Right atrium auricular region (tissue), 2 donors: ENCODE measurements around the gene UBN2. TPM values are rescaled to one million over a fixed set of nuclear protein-coding genes. Genes with fewer than 3 reads are reported as not detected.

Source experiments
- DNase-seq: peaks from one replicate; pipeline ENCODE4 v3.0.0-alpha.2; 2019; ENCODE audit warnings: low spot score
- H3K27ac ChIP-seq, 2 donors: fragments of 200-600 bp; sonication (generic); 1 replicate in 1 of 2; 2 replicates in 1 of 2; pipeline ENCODE4 v1.5.1; 2016 to 2019
- H3K27me3 ChIP-seq, 2 donors: fragments of 200-600 bp; sonication (generic); one replicate each; pipeline versions ENCODE4 v1.5.1 to v1.6.0; 2017 to 2019
- H3K36me3 ChIP-seq: fragments of 200-600 bp; sonication (generic); one replicate; pipeline ENCODE4 v1.5.1; 2016
- H3K4me1 ChIP-seq, 2 donors: fragments of 200-600 bp; sonication (generic); one replicate each; pipeline versions ENCODE4 v1.5.1 to v1.6.0; 2017 to 2019
- H3K4me3 ChIP-seq, 2 donors: fragments of 200-600 bp; sonication (generic); 1 replicate in 1 of 2; 2 replicates in 1 of 2; pipeline ENCODE4 v1.5.1; 2017 to 2019; ENCODE audit warnings: mild to moderate bottlenecking in 1 of 2, moderate library complexity in 1 of 2
- H3K9me3 ChIP-seq, 2 donors: fragments of 200-600 bp; sonication (generic); one replicate each; pipeline ENCODE4 v1.5.1; 2019
- total RNA-seq, 2 donors: library from RNA; depleted of rRNA; stranded (reverse); fragments of >200 nt; gene quantifications; one replicate each; pipeline ENCODE4 v1.1.0, GENCODE V29; 2016
- TF ChIP-seq, protein P1 (sequence below), 2 donors: fragments of 200-600 bp; sonication (generic); IDR thresholded peaks; one replicate each; pipeline ENCODE4 v1.5.1; 2019; ENCODE audit warnings: antibody characterized with exemption in 2 of 2

Gene UBN2
- total RNA-seq, 2 donors from 2014 or later: 7.9 to 8.5 TPM

DNA sequence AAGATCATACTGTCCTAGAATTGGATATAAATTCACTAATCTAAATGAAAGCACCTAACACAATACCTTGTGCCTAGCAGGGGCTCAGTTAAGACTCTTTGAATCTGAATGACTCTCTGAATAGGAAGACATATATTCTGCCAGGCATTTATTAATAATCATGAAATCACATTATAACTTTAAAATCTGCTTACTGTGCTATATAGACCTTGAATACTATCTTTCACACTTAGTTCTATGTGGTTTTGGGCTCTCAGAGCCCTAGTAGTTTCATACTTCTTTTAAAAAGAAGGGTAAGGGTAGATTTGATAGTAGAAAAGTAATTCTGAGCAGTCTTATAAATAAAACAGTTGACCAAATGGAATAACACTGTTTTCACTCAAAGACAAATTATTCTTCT lies 10.2 kb downstream of the UBN2 start:
- no peaks in the 10 kb centered on the region for H3K4me1 ChIP-seq
- H3K4me3 ChIP-seq: no peak overlapping the region
- no peaks in the 10 kb centered on the region for H3K27me3 ChIP-seq
- no peak overlapping the region for H3K27ac ChIP-seq
- H3K9me3 ChIP-seq: no peaks in the 10 kb centered on the region
- peaks cover 68% of the 10 kb centered on the region for H3K36me3 ChIP-seq
- no peak for DNase-seq
- TF ChIP-seq, protein P1, sequence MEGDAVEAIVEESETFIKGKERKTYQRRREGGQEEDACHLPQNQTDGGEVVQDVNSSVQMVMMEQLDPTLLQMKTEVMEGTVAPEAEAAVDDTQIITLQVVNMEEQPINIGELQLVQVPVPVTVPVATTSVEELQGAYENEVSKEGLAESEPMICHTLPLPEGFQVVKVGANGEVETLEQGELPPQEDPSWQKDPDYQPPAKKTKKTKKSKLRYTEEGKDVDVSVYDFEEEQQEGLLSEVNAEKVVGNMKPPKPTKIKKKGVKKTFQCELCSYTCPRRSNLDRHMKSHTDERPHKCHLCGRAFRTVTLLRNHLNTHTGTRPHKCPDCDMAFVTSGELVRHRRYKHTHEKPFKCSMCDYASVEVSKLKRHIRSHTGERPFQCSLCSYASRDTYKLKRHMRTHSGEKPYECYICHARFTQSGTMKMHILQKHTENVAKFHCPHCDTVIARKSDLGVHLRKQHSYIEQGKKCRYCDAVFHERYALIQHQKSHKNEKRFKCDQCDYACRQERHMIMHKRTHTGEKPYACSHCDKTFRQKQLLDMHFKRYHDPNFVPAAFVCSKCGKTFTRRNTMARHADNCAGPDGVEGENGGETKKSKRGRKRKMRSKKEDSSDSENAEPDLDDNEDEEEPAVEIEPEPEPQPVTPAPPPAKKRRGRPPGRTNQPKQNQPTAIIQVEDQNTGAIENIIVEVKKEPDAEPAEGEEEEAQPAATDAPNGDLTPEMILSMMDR (IDR thresholded peaks at IDR 0.05): no peak

DNA sequence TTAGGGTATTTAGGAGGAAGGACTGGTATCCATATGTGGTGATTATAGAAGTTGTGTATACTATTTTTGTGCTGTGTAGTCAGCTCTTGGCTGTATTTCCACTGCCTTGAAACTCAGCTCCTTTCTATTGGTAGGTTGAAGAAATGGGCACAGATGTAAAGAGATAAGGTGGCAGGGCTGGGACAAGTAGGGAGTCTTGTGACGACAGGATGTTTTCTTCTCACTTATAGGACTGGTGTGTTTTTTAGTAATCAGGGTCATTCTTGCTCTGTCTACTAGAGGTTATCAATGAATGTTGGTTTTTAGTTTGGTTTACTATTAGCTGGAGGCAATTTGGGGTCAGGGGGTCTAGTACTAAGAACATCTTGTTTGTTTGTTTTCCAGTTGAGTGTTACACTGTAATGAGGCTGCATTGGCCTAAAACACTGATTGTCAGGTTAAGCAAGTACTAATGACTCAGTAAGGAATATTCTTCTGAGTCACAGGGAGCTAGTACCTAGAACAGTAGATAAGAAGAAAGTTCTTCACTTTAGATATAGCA lies 11.8 kb downstream of the UBN2 start:
- TF ChIP-seq, protein P1 (IDR thresholded peaks at IDR 0.05): no peak
- H3K9me3 ChIP-seq: no peaks in the 10 kb centered on the region
- DNase-seq: no peak
- no peak overlapping the region for H3K27ac ChIP-seq
- peaks cover 68% of the 10 kb centered on the region for H3K36me3 ChIP-seq
- H3K4me1 ChIP-seq: no peaks in the 10 kb centered on the region
- no peaks in the 10 kb centered on the region for H3K27me3 ChIP-seq
- H3K4me3 ChIP-seq: no peak overlapping the region

DNA sequence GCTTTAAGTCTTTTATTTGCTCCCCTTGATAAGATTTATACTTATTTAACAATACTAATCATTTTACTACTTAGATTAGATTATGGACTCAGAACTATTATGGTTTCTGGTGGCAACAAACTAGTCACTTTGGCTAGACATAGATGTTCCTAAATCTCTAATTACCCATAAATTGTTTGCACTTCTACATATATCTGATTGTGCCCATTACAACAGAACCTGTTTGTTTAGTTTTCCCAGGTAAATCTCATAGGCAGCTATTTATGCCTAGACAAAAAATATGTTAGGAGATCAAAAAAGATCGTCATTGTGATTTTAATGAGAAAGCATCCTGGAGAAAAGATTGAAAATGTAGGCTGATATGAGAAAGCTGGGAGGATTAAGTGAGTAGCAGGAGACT lies 14.4 kb downstream of the UBN2 start:
- no peaks in the 10 kb centered on the region for H3K9me3 ChIP-seq
- TF ChIP-seq, protein P1 (IDR thresholded peaks at IDR 0.05): no peak
- no peak overlapping the region for H3K4me3 ChIP-seq
- H3K27me3 ChIP-seq: no peaks in the 10 kb centered on the region
- peaks cover 48% of the 10 kb centered on the region for H3K36me3 ChIP-seq
- H3K4me1 ChIP-seq: no peaks in the 10 kb centered on the region
- H3K27ac ChIP-seq: no peak overlapping the region
- no peak for DNase-seq

DNA sequence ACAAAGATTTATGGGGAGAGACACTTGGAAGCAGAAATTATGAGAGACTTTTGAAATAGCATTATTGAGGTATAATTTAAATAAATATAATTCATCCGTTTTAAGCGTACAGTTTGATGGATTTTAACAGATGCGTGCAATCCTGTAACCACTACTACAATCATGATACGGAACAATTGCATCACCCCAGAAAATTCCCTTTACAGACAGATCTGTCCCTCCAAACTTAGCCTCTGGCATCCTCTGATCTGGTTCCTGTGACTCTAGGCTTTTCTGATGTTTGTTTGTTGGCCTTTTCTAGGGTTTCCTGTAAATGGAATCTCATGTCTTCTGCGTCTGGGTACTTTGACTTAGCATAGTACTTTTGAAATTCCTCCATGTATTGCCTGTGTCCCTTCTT lies 15.5 kb downstream of the UBN2 start:
- Histone ChIP-seq H3K27ac (no peak overlapping the region), H3K36me3 (peaks cover 44% of the 10 kb centered on the region), H3K9me3 (no peaks in the 10 kb centered on the region), H3K4me1 (no peaks in the 10 kb centered on the region), H3K27me3 (no peaks in the 10 kb centered on the region), H3K4me3 (no peak overlapping the region)
- no peak for DNase-seq
- TF ChIP-seq, protein P1 (IDR thresholded peaks at IDR 0.05): no peak

DNA sequence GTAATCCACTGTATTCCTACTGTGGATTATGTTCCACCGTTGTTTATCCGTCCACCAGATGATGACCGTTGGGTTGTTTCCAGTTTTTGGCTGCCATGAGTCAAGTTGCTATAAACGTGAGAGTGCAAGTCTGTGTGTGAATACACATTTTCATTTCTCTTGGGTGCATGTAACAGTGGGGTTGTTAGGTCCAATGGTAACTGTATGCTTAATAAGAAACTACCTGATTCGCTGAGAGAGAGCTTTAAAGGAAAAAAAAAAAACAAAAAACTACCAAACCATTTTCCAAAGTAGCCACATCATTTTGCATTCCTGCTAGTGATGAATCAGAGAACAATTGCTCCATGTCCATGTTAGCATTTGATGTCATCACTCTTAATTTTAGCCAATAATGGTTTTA lies 15.9 kb downstream of the UBN2 start:
- H3K4me1 ChIP-seq: no peaks in the 10 kb centered on the region
- TF ChIP-seq, protein P1 (IDR thresholded peaks at IDR 0.05): no peak
- H3K27ac ChIP-seq: no peak overlapping the region
- no peaks in the 10 kb centered on the region for H3K27me3 ChIP-seq
- peaks cover 41% of the 10 kb centered on the region for H3K36me3 ChIP-seq
- H3K4me3 ChIP-seq: no peak overlapping the region
- no peaks in the 10 kb centered on the region for H3K9me3 ChIP-seq
- DNase-seq: no peak

DNA sequence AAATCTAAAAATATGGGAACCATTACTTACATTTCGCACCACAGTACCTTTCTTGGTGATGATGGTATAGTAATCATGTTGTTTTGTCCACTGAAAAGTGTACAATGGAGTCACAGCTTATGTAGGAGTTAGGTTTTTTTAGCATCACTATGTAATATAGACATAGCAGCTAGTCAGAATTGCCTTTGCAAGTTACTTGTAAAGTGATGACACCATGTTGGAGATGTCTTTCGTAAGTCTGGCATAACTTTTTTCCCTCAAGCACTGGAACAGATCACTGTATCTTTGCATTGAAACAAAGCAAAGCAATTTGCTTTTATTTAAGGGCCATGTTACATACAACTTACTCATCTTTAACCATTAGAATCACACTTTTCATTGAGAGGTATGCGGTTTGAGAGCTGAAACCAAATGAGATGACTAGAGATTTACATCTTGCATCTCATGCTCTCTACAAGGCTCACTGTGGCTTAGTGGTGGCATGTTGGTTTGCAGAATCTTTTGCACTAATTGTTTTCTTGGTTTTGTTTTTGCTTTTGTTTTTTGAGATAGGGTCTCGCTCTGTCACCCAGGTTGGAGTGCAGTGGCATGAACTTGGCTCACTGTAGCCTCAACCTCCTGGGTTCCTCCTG lies 18.3 kb downstream of the UBN2 start:
- no peaks in the 10 kb centered on the region for H3K27me3 ChIP-seq
- no peak overlapping the region for H3K27ac ChIP-seq
- no peak for DNase-seq
- H3K4me3 ChIP-seq: no peak overlapping the region
- H3K9me3 ChIP-seq: no peaks in the 10 kb centered on the region
- TF ChIP-seq, protein P1 (IDR thresholded peaks at IDR 0.05): no peak
- H3K4me1 ChIP-seq: no peaks in the 10 kb centered on the region
- peaks cover 53% of the 10 kb centered on the region for H3K36me3 ChIP-seq
